HEK293 (cell line): ENCODE measurements around the gene CD82.

ENCODE experiments used
- CTCF ChIA-PET: fragments of 350-600 bp; formaldehyde crosslinking; extraction: SDS; loops from one replicate; lab custom pipeline; 2021; ENCODE audit warnings: antibody characterized with exemption; lab: Yijun Ruan, JAX
- POLR2A ChIA-PET: fragments of 300-600 bp; formaldehyde crosslinking; extraction: SDS; loops from one replicate; lab custom pipeline; 2020; ENCODE audit warnings: antibody characterized with exemption, inconsistent platforms; lab: Yijun Ruan, JAX
- H3K27ac ChIP-seq: fragments of 200-500 bp; sonication (Bioruptor generic); 2 replicates; pipeline ENCODE4 v1.5.1; 2014; ENCODE audit warnings: low read depth, low read length, control low read depth, inconsistent platforms; ENCODE audit errors: extremely low read depth
- H3K36me3 ChIP-seq, 2 experiments: fragments of 200-500 bp in 1 of 2; sonication (Bioruptor generic) in 1 of 2; 1 replicate in 1 of 2; 2 replicates in 1 of 2; pipeline ENCODE4 v1.5.1; 2014 to 2017; ENCODE audit warnings: inconsistent platforms in 2 of 2, low read length in 2 of 2; ENCODE audit not compliant: control insufficient read depth in 2 of 2, insufficient read depth in 1 of 2
- H3K4me1 ChIP-seq: fragments of 200-500 bp; sonication (Bioruptor generic); 2 replicates; pipeline ENCODE4 v1.5.1; 2014; ENCODE audit warnings: mild to moderate bottlenecking, low read length, inconsistent platforms; ENCODE audit not compliant: control insufficient read depth, insufficient read depth
- H3K4me3 ChIP-seq: 2 replicates; pipeline ENCODE4 v1.5.1; 2011; ENCODE audit warnings: low read depth, mild to moderate bottlenecking, control low read depth, low read length, moderate library complexity
- H3K9me3 ChIP-seq: fragments of 200-500 bp; sonication (Bioruptor generic); 2 replicates; pipeline ENCODE4 v1.5.1; 2014; ENCODE audit warnings: low read depth, low read length, inconsistent platforms; ENCODE audit not compliant: control insufficient read depth, insufficient read depth
- GLI2 ChIP-seq: fragments of 450-650 bp; formaldehyde crosslinking; IDR thresholded peaks from 2 replicates; pipeline ENCODE4; 2017; ENCODE audit warnings: missing biosample characterization, missing genetic modification characterization, low read depth, borderline replicate concordance
- MEIS1 ChIP-seq: sonication (generic); formaldehyde crosslinking; IDR thresholded peaks from 2 replicates; pipeline ENCODE4 v1.8.1; 2022; ENCODE audit warnings: missing genetic modification reagents, mild to moderate bottlenecking, borderline replicate concordance
- MZF1 ChIP-seq: fragments of 450-650 bp; formaldehyde crosslinking; IDR thresholded peaks from 2 replicates; pipeline ENCODE4 v1.5.1; 2017; ENCODE audit warnings: missing biosample characterization, missing genetic modification characterization, borderline replicate concordance
- TCF7L2 ChIP-seq: IDR thresholded peaks from 2 replicates; pipeline ENCODE4 v1.6.1; 2011; ENCODE audit warnings: low read depth, mild to moderate bottlenecking, inconsistent platforms, low read length, moderate library complexity, borderline replicate concordance
- ZNF114 ChIP-seq: fragments of 450-650 bp; formaldehyde crosslinking; IDR thresholded peaks from 2 replicates; pipeline ENCODE4 v1.5.0; 2017; ENCODE audit warnings: missing biosample characterization, missing genetic modification characterization
- ZNF140 ChIP-seq: fragments of 450-650 bp; formaldehyde crosslinking; IDR thresholded peaks from 2 replicates; pipeline ENCODE4 v1.5.1; 2016; ENCODE audit warnings: missing biosample characterization, missing genetic modification characterization
- ZNF146 ChIP-seq: fragments of 450-650 bp; formaldehyde crosslinking; IDR thresholded peaks from 2 replicates; pipeline ENCODE4 v1.5.1; 2016; ENCODE audit warnings: missing biosample characterization, missing genetic modification characterization
- ZNF16 ChIP-seq: fragments of 450-650 bp; formaldehyde crosslinking; IDR thresholded peaks from 2 replicates; pipeline ENCODE4 v1.5.1; 2016; ENCODE audit warnings: low read depth, missing biosample characterization, missing genetic modification characterization
- ZNF169 ChIP-seq: fragments of 450-650 bp; formaldehyde crosslinking; IDR thresholded peaks from 2 replicates; pipeline ENCODE4 v1.5.1; 2016; ENCODE audit warnings: missing biosample characterization, missing genetic modification characterization
- ZNF404 ChIP-seq: fragments of 450-650 bp; formaldehyde crosslinking; IDR thresholded peaks from 2 replicates; pipeline ENCODE4 v1.5.1; 2017; ENCODE audit warnings: missing biosample characterization, missing genetic modification characterization
- ZNF510 ChIP-seq: fragments of 450-650 bp; formaldehyde crosslinking; IDR thresholded peaks from 2 replicates; pipeline ENCODE4 v1.5.1; 2018; ENCODE audit warnings: mild to moderate bottlenecking, missing genetic modification characterization, missing biosample characterization; ENCODE audit not compliant: insufficient replicate concordance
- ZNF548 ChIP-seq: fragments of 450-650 bp; formaldehyde crosslinking; IDR thresholded peaks from 2 replicates; pipeline ENCODE4 v1.5.1; 2016; ENCODE audit warnings: missing biosample characterization, missing genetic modification characterization
- ZNF791 ChIP-seq: fragments of 450-650 bp; formaldehyde crosslinking; IDR thresholded peaks from 2 replicates; pipeline ENCODE4 v1.5.1; 2016; ENCODE audit warnings: missing biosample characterization, missing genetic modification characterization
- TF ChIP-seq, protein P1 (sequence below): fragments of 450-650 bp; formaldehyde crosslinking; IDR thresholded peaks from 2 replicates; pipeline ENCODE4 v1.5.1; 2016; ENCODE audit warnings: missing biosample characterization, missing genetic modification characterization
- TF ChIP-seq, protein P2 (sequence below): fragments of 450-650 bp; formaldehyde crosslinking; optimal IDR thresholded peaks from 2 replicates; pipeline ENCODE3; 2016; ENCODE audit warnings: missing biosample characterization, mild to moderate bottlenecking, missing genetic modification characterization
- TF ChIP-seq, protein P3 (sequence below): fragments of 450-650 bp; formaldehyde crosslinking; IDR thresholded peaks from 2 replicates; pipeline ENCODE4 v1.5.1; 2017; ENCODE audit warnings: missing biosample characterization, mild to moderate bottlenecking, missing genetic modification characterization, moderate library complexity

CD82 gene

DNA sequence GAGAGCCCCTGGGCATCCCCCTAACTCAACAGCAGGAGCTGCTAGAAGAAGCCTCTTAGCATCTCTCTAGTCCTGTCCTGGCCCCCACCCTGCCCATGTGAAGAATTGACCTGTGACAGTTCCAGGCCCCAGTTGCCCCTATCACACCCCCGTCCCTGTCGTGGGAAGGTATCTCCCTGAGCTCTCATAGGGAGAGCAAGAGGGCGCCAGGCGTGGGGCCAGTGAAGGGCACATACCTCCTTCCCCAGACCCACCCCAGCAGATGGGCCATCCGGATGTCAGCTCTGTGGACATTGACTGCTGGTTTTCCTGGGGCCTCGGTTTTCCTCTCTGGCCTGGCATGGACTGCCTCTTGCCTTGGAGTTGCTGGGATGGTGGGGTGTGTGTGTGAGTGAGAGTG is 29.5 kb downstream of the CD82 start (continued):
- TF ChIP-seq, protein P1, sequence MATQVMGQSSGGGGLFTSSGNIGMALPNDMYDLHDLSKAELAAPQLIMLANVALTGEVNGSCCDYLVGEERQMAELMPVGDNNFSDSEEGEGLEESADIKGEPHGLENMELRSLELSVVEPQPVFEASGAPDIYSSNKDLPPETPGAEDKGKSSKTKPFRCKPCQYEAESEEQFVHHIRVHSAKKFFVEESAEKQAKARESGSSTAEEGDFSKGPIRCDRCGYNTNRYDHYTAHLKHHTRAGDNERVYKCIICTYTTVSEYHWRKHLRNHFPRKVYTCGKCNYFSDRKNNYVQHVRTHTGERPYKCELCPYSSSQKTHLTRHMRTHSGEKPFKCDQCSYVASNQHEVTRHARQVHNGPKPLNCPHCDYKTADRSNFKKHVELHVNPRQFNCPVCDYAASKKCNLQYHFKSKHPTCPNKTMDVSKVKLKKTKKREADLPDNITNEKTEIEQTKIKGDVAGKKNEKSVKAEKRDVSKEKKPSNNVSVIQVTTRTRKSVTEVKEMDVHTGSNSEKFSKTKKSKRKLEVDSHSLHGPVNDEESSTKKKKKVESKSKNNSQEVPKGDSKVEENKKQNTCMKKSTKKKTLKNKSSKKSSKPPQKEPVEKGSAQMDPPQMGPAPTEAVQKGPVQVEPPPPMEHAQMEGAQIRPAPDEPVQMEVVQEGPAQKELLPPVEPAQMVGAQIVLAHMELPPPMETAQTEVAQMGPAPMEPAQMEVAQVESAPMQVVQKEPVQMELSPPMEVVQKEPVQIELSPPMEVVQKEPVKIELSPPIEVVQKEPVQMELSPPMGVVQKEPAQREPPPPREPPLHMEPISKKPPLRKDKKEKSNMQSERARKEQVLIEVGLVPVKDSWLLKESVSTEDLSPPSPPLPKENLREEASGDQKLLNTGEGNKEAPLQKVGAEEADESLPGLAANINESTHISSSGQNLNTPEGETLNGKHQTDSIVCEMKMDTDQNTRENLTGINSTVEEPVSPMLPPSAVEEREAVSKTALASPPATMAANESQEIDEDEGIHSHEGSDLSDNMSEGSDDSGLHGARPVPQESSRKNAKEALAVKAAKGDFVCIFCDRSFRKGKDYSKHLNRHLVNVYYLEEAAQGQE, result no peak
- TF ChIP-seq ZNF510 (tag by site-specific recombination), result no peak
- TF ChIP-seq, protein P2, sequence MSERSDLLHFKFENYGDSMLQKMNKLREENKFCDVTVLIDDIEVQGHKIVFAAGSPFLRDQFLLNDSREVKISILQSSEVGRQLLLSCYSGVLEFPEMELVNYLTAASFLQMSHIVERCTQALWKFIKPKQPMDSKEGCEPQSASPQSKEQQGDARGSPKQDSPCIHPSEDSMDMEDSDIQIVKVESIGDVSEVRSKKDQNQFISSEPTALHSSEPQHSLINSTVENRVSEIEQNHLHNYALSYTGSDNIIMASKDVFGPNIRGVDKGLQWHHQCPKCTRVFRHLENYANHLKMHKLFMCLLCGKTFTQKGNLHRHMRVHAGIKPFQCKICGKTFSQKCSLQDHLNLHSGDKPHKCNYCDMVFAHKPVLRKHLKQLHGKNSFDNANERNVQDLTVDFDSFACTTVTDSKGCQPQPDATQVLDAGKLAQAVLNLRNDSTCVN (tag by site-specific recombination), result no peak
- TF ChIP-seq, all 188 proteins: peak for 0

DNA sequence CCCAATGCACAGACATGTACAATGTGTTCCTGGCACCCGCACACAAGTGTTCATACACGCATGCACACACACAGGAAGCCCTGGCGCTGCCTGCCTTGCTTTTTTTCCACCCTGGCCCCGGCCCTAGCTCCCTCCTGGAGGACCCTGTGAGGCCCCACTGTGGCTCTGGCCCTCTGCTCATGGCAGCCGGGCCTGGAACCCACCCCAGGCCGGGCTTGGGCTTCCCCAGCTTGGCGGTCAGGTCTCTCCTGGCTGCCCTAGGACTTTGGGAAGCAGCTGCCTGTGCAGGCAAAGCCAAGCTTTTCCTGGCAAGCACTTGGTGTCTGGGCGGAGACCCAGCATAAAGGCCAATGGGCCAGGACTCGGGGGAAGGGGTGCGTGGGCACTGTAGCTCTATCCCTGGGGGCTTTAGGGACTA is 30.5 kb downstream of the CD82 start:
- Histone ChIP-seq H3K4me3 (no peak overlapping the region), H3K9me3 (no peaks in the 10 kb centered on the region), H3K27ac (no peak overlapping the region), H3K36me3 (no peaks in the 10 kb centered on the region), H3K4me1 (no peaks in the 10 kb centered on the region)
- CTCF ChIA-PET, result interaction anchor here (1.2 kb wide), 1 partner anchor 21 kb away, joined by 4 read pairs; no protein-coding TSS in a partner anchor
- TF ChIP-seq, protein P2 (tag by site-specific recombination), result no peak
- TF ChIP-seq TCF7L2 (no peak), MZF1 (tag by site-specific recombination) (no peak), ZNF548 (tag by site-specific recombination) (no peak), ZNF140 (tag by site-specific recombination) (no peak), GLI2 (no peak), ZNF791 (tag by site-specific recombination) (no peak), MEIS1 (CRISPR knock-in tag) (no peak), ZNF404 (tag by site-specific recombination) (no peak), ZNF146 (tag by site-specific recombination) (no peak)
- TF ChIP-seq, protein P3, sequence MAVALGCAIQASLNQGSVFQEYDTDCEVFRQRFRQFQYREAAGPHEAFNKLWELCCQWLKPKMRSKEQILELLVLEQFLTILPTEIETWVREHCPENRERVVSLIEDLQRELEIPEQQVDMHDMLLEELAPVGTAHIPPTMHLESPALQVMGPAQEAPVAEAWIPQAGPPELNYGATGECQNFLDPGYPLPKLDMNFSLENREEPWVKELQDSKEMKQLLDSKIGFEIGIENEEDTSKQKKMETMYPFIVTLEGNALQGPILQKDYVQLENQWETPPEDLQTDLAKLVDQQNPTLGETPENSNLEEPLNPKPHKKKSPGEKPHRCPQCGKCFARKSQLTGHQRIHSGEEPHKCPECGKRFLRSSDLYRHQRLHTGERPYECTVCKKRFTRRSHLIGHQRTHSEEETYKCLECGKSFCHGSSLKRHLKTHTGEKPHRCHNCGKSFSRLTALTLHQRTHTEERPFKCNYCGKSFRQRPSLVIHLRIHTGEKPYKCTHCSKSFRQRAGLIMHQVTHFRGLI, result no peak
- POLR2A ChIA-PET, result interaction anchor here (0.6 kb wide), 1 partner anchor 39 kb away, joined by 3 read pairs; no protein-coding TSS in a partner anchor

DNA sequence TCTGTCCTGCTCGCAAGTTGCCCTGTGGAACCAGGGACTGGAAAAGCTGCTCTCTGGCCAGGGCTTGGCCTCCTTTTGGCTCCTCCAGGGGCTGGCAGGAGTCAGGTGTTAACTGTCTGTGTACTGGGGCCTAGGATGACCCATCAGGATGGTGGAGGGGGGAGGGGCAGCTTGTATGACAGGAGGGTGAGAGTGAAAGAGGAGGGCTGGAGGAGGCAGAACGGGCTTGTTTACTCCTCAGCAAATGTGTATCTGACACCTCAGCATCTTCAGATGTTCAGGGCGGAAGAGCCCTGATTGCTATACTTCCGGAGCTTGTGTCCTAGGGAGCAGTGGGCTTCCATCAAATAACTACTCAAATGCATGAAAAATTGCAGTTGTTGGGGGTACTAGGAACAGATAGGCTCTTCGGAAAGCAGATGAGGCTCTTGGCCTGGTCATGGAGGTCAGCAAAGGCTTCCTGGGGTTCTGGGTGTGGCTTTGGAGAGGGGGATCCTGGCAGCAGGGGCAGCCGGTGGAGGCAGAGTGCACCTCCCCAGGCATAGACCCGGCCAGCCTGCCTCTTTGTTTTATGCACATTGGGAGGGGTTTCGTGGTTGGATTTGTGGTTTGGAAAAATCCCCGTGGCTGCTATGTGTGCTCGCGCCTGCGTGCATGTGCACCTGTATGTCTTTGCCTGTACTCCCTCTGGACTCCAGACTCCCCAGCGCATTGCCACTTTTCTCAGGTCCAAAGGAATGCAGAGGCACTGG is 31.2 kb downstream of the CD82 start:
- POLR2A ChIA-PET, result interaction anchor here (0.6 kb wide), 1 partner anchor 40 kb away, joined by 3 read pairs; no protein-coding TSS in a partner anchor
- TF ChIP-seq ZNF169 (tag by site-specific recombination), result no peak
- no peak for TF ChIP-seq ZNF16 (tag by site-specific recombination)
- TF ChIP-seq ZNF114, result no peak
- Histone ChIP-seq H3K27ac (no peak overlapping the region), H3K4me1 (no peaks in the 10 kb centered on the region), H3K4me3 (no peak overlapping the region), H3K9me3 (no peaks in the 10 kb centered on the region), H3K36me3 (no peaks in the 10 kb centered on the region)
- CTCF ChIA-PET, result interaction anchor here (1.1 to 1.2 kb wide), 2 partner anchors 18 to 21 kb away, joined by 3 to 4 read pairs; no protein-coding TSS in a partner anchor
